ENCODE results near the gene MAS1.
"Not testable (repeated sequence)": the region's sequence is repeated elsewhere in the genome, so short reads cannot be mapped to it uniquely, and the experiment has no call there.

Gene MAS1

GRCh38 chr6:159858259-159858658 lies 32.5 kb upstream of the MAS1 start:
- H3K4me3 ChIP-seq (replicated peaks; ENCODE audit: low read depth, low read length) = no peak overlapping the region
- DNase-seq (ENCODE audit: extremely low read depth, low read depth) = no peak
- TF ChIP-seq CTCF (IDR thresholded peaks at IDR 0.05; ENCODE audit: low read depth, low read length, missing control alignments) = no peak

- TF ChIP-seq CTCF (IDR thresholded peaks at IDR 0.05; ENCODE audit: low read depth, low read length, missing control alignments) = no peak
- DNase-seq (ENCODE audit: extremely low read depth, low read depth) = no peak
- H3K4me3 ChIP-seq (replicated peaks; ENCODE audit: low read depth, low read length) = no peak overlapping the region
These were observed 30.3 kb upstream of the MAS1 start for GRCh38 chr6:159860482-159860881.

GRCh38 chr6:159862103-159862502 lies 28.7 kb upstream of the MAS1 start:
- no peak for DNase-seq (ENCODE audit: extremely low read depth, low read depth)
- H3K4me3 ChIP-seq (replicated peaks; ENCODE audit: low read depth, low read length) = no peak overlapping the region
- TF ChIP-seq CTCF (IDR thresholded peaks at IDR 0.05; ENCODE audit: low read depth, low read length, missing control alignments) = no peak

- peak; percentile 62 for DNase-seq (ENCODE audit: extremely low read depth, low read depth)
- TF ChIP-seq CTCF (IDR thresholded peaks at IDR 0.05; ENCODE audit: low read depth, low read length, missing control alignments) = peak; percentile 31
- not testable (repeated sequence) for H3K4me3 ChIP-seq (replicated peaks; ENCODE audit: low read depth, low read length)
These were observed 27.4 kb upstream of the MAS1 start for GRCh38 chr6:159863341-159863740.

GRCh38 chr6:159865226-159865920 lies 25.4 kb upstream of the MAS1 start:
- DNase-seq (ENCODE audit: extremely low read depth, low read depth) = no peak
- TF ChIP-seq CTCF (IDR thresholded peaks at IDR 0.05; ENCODE audit: low read depth, low read length, missing control alignments) = no peak
- H3K4me3 ChIP-seq (replicated peaks; ENCODE audit: low read depth, low read length) = no peak overlapping the region

- H3K4me3 ChIP-seq (replicated peaks; ENCODE audit: low read depth, low read length) = no peak overlapping the region
- DNase-seq (ENCODE audit: extremely low read depth, low read depth) = no peak
- no peak for TF ChIP-seq CTCF (IDR thresholded peaks at IDR 0.05; ENCODE audit: low read depth, low read length, missing control alignments)
These were observed 24.2 kb upstream of the MAS1 start for GRCh38 chr6:159866286-159867247.
